ENCODE measurements around the gene PARD6B.
"Not testable (repeated sequence)": the region's sequence is repeated elsewhere in the genome, so short reads cannot be mapped to it uniquely, and the experiment has no call there.

The PARD6B gene

DNA sequence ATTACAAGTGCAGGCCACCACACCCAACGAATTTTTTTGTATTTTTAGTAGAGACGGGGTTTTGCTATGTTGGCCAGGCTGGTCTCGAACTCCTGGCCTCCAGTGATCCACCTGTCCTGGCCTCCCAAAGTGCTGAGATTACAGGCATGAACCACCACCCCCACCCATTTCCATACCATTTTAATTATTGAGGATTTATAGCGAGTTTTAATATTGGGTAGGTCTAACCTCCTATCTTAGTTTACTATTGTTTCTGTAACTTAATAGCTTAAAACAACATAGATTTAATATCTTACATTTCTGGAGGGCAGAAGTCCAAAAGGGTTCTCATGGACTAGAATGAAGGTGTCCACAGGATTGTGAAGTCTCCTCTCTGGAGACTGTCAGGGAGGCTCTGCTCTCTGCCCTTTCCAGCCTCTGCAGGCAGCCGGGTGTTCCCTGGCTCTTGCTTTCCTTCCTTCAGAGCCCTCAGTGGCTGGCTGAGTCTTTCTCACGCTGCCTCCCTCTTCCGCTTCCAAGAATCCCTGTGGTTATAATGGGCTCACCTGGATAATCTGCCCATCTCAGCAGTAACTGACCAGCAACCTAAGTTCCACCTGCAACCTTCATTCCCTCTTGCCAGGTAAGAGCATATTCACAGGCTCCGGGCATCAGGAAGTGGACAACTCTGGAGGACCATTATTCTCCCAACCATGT lies 44.9 kb downstream of the PARD6B start:
- no peak for DNase-seq (ENCODE audit: low read depth)

DNA sequence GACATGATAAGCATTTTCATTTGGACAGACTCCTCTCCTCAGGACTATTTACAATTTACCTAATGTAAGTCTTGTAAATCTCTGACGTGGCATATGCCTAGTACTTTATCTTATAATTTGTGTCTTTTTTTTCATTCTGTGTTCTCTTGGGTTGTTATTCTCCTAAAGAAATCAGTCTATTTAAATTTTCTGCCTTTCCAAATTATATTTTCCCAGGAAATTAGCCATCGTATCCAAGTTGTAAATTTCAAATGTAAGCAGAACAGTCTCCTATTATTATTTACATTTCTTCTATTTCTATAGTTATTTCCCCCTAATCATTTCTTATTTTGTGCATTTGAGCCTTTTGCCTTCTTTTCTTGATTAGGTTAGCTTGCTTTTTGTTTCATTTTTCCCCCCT lies 46.0 kb downstream of the PARD6B start:
- no peak for DNase-seq (ENCODE audit: low read depth)

DNA sequence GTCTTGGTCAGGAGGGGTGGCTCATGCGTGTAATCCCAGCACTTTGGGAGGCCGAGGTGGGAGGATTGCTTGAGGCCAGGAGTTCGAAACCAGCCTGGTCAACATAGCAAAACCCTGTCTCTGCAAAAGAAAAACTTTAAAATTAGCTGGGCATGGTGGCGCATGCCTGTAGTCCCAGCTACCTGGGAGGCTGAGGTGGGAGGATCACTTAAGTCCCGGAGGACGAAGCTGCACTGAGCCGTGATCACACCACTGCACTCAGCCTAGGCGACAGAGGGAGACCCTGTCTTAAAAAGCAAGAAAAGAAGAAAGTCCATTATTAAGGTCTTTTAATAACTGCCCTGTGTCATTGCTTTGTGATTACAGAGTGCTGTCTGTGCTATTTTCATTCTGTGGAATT lies 47.6 kb downstream of the PARD6B start:
- DNase-seq (ENCODE audit: low read depth), result not testable (repeated sequence)

DNA sequence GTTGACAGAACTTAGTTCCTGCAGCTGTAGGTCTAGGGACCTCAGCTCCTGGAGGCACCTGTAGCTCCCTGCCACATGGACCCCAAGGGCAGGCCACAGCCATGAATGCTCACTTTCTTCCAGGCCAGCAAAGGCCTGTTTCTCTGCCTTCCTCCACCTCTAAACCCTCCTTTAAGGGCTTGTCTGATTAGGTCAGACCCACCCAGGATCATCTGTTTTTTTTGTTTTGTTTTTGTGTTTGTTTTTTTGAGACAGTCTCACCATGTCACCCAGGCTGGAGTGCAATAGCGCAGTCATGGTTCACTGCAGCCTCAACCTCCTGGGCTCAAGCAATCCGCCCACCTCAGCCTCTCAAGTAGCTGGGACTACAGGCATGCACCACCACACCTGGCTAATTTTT lies 52.0 kb downstream of the PARD6B start:
- no peak for DNase-seq (ENCODE audit: low read depth)

DNA sequence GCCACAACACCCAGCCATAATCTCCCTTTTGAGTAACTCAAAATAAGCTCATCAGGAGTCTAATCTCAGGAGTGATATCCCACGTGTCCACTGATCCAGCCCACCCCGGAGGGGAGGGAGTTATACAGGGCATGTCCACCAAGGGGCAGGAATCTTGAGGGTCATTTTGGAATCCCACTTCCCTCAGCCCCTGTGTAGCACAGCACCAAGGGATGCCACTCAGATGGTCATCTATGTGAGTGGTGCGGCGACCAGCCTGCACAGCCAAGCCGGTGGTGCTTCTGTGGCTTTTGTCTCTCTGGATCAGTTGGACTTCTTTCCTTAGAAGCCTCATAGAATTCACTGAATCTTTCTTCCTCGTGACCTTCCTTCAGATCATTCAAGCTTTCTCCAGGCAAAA lies 52.5 kb downstream of the PARD6B start:
- DNase-seq (ENCODE audit: low read depth), result no peak

DNA sequence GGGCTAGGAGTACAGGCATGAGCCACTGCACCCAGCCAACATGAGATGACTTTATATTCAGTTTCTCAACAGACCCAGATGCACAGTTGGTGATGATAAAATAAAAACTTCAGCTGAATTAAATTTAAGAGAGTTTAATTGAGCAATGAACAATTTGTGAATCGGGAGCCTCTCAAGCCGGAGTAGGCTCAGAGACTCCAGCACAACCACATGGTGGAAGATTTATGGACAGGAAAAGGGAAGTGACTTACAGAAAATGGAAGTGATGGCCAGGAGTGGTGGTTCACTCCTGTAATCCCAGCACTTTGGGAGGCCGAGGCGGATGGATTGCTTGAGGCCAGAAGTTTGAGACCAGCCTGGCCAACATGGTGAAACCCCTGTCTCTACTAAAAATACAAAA lies 53.1 kb downstream of the PARD6B start:
- DNase-seq (ENCODE audit: low read depth), result no peak

DNA sequence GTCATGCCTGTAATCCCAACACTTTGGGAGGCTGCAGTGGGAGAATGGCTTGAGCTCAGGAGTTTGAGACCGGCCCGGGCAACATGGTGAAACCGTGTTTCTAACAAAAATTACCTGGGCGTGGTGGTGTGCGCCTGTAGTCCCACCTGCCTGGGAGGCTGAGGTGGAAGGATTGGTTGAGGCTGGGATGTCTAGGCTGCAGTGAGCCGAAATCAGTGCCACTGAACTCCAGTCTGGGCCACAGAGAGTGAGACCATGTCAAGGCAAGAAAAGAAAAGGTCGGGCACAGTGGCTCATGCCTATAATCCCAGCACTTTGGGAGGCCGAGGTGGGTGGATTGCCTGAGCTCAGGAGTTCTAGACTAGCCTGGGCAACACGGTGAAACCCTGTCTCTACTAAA lies 55.3 kb downstream of the PARD6B start:
- no peak for DNase-seq (ENCODE audit: low read depth)

DNA sequence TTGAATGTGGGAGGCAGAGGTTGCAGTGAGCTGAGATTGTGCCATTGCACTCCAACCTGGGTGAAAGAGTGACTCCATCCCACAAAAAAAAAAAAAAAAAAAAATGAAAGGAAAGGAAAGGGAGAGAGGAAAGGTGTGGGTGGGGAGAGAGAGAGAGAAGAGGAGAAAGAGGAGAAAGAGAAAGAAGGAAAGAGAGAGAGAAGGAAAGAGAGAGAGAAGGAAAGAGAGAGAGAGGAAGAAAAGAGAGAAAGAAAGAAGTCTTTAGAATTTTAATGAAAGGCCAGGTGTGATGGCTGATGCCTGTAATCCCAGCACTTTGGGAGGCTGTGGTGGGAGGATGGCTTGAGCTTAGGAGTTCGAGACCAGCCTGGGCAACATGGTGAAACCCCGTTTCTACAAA lies 55.8 kb downstream of the PARD6B start:
- DNase-seq (ENCODE audit: low read depth), result no peak

DNA sequence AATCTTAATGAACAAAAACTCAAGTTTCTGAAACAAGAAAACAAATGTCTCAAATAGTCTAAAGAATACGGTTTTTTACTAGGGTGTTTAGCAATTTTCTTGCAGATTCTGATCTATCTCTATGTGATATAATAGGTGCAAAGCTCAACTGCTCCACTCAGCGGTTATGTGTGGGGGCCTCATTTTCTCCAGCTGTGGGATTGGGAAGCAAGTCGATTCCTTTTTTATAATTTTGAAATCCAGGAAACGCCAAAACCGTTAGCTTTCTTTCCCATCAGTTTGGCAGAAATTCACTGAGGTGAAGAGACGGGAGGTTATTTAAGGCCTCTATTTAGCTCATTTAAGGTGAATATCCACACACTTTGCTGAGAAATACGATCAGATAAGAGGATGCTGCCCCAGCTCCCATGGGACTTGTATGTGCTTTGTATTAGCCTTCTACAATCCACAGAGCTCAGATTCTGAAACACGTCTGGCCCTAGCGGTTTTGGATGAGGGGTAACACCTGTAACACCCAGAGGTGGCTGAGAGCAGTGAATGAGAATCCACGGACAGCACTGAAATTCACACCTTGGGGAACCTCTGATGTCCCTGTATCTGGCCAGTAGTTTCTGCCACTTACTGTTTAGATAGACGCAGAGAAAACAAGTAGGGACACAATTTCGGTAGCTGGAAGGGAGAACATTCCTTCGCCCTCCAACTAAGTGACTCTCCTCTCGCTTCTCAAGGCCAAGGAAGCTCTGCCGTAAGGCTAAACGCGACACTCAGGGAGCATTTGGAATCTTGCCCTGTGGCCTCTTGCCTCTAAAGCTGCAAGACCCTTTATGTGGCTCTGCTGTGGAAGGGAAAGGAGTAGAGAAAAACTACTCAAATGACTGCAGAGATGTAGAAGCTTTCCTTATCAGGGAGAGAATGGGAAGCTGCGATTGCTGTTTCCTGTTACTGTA lies 56.9 kb downstream of the PARD6B start:
- DNase-seq (ENCODE audit: low read depth), result no peak

DNA sequence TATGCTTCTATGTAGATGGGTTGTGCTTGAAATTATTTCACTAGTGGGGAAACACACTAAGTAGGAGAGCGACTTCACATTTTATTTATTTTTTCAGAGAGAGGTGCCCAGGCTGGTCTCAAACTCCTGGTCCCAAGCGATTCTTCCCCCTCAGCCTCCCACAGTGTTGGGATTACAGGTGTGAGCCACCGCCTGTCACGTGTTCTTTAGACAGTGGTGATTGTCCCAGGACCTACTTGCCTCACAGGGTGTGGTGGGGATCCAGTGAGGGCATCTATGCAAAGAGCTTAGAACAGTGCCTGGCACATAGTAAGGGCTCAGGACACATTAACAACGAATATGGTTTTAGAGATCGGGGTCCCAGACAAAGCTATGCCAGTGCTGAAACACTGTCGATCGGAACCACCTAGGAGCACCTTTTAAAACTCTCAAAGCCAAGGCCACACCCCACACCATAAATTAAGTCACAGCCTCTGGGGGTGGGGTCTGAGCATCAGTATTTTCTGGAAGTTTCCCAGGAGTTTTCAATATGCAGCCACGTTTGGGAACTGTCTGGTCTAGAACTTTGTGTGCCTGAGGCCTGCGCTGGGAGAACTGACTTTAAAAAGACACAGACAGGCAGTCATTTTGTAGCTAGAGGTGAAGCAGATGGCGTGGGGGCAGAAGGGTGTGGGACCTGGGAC lies 58.7 kb downstream of the PARD6B start:
- DNase-seq (ENCODE audit: low read depth), result no peak

DNA sequence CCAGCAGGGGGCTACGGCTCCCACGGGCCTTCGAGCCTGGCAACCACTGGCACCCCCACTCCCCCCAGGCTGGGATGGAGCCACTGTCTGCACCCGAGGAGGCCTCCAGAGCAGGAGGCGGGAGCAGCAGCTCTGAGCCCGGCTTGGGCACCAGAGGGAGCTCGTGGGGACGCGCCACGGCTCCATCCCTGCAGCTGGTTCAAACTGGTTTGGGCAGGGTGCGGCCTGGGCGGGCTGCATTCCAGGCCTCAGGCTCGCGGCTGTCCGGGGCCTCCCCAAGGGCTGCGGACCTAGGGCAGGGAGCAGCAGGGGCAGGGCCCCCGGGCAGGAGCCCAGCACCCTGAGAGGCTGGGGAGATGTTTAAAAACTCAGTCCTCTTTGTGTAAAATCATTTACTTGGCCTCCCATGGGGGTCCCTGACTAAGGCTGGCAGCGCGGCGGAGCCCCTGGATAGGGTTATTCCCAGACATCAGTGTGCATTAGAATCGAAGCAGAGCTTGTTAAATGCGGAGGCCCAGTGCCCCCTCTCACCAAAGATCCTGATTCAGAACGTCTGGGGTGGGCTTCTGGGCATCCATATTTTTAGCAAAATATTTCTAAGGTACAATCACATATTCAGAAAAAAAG lies 59.4 kb downstream of the PARD6B start:
- peak; percentile 51 for DNase-seq (ENCODE audit: low read depth)

DNA sequence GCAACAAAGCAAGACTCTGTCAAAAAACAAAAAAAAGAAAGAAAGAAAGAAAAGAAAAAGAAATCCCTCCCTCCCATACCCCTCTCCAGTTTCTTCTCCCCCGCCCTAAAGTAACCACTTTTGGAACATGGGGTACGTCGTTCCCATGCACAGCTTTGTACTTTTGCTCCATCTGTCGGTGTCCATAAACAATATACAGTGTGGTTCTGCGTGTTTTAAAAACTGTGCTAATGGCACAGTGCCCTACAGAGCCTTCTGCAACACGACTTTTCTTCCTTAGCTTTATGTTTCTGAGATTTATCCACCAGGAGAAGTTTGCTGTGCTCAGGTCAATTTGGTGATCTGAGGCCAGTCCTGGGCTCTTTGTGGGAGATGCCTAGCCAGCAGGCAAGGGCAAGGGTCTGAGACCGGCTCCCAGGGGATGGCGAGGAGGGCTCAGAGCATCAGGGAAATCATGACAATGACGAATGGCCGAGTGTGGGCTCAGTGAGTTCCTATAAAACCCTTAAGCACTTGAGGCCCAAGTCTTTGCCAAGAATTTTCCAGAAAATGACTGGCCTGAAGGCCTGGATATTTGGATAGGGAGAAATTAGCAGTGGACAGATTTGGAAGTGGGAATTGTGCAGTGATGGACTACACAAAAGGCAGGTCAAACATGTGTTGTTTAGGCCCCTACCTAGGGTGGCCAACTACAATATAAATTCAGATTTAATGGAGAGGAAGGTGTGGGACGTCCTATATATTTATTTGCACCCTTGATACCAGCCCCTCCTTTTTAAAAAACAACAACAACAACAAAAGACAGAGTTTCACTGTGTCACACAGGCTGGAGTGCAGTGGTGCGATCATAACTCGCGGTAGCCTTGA lies 61.6 kb downstream of the PARD6B start:
- no peak for DNase-seq (ENCODE audit: low read depth)

DNA sequence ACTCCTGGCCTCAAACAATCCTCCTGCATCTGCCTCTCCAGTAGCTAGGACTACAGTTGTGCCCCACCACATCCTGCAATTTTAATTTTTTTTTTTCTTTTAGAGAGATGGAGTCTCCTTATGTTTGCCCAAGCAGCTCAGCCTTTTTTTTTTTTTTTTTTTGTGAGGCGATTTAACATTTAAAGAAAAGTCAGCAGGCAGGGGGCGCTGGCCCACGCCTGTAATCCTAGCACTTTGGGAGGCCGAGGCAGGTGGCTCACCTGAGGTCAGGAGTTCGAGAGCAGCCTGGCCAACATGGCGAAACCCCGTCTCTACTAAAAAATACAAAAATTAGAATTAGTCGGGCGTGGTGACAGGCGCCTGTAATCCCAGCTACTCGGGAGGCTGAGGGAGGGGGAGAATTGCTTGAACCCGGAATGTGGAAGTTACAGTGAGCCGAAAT lies 62.2 kb downstream of the PARD6B start:
- DNase-seq (ENCODE audit: low read depth), result not testable (repeated sequence)

DNA sequence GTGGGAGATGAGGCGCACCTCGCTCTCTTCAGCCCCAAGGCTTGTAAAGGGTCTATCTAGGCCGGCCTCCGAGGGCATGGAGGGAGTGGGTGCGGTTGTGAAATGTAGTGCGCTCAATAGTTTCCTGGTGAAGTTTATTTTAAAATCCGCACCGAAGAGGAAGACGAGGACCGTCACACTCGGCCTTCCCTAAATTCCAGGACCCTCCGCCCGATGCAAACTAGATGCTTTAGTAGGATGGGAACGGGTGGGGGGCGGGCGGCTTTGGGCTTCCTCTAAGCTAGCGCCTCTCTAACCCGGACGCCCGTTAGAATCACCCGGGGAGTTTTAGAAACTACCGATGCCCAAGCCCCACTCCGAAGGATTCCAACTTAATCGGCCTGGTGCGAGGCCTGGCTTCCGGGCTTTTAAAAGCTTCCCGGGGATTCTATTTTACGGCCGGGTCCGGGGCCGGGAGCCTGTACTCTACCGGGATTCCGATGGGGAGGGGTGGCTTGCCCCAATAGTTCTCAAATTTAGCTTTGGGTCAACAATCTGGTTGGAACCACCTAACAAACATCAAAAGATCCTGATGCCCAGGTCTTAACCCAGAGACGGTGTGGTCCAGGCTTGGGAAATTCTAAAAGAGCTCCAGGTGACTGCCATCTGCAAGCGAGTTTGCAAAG lies 62.9 kb downstream of the PARD6B start:
- DNase-seq (ENCODE audit: low read depth), result no peak

DNA sequence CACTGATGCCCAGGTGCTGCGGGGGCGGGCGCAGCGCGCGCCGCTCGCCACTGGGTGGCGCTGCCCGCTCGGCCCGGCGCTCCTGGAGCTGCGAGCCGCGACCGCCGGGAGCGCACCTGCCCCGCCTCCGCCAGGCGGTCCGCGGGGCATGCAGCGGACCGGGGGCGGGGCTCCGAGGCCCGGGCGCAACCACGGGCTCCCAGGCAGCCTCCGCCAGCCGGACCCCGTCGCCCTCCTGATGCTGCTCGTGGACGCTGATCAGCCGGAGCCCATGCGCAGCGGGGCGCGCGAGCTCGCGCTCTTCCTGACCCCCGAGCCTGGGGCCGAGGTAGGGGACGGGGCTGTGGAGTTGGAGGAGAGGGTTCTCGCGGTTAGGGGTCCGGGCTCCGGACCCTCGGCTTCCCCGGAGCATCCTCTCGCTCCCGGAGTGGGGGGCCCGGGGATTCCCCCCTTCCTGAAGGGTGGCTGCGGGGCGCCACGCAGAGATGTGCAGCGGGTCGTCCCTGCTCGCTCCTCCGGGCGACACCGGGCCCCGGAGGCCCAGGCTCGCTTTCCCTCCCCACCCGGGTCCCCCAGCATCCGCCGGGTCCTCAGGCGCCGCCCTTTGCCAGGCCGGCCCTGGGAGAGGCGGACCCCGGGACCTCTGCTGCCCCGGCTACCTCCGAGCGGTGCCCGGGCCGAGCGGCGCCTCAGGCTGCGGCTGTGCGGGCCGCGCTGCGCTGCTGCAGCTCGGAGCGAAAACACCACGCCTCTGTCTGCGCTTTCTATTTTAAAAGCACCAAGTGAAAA lies 63.7 kb downstream of the PARD6B start, which contains the start of gene BCAS4:
TSS of gene BCAS4 (plus strand) at position 216 of the 789 bp plus-strand sequence. CDS start at position 239, 23 bp downstream.
- DNase-seq (ENCODE audit: low read depth), result peak; percentile 72

DNA sequence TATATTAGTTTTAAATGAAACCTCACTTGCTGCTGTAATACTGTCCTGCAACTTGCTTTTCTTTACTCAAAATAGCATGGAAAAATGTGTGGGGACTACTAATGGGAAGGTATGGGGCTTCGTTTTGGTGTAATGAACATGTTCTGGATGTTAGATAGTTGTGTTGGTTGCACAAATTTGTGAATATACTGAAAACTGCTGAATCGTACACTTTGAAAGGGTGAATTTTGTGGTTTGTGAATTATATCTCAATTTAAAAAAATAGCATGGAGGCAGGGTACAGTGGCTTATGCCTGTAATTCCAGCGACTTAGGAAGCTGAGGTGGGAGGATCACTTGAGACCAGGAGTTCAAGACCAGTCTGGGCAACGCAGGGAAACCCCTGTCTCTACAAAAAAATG lies 65.8 kb downstream of the PARD6B start:
- DNase-seq (ENCODE audit: low read depth), result no peak

DNA sequence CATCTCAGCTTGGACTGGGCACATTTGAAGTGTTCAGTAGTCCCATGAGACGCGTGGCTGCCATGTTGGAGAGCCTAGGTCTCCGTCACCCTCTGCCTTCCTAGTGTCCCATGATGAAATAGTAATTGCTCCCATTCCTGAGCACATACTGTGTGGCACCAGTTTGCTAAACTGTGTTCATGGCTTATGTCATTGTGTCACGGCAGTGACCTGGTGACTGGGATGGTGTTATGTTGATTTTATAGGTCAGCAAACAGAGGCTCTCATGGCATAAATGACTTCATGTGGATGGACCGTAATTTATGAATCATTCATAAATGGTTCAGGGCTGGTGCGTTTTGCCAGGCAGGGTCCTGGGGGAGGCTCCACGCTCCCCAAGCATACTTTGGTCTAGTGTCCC lies 67.3 kb downstream of the PARD6B start:
- no peak for DNase-seq (ENCODE audit: low read depth)

DNA sequence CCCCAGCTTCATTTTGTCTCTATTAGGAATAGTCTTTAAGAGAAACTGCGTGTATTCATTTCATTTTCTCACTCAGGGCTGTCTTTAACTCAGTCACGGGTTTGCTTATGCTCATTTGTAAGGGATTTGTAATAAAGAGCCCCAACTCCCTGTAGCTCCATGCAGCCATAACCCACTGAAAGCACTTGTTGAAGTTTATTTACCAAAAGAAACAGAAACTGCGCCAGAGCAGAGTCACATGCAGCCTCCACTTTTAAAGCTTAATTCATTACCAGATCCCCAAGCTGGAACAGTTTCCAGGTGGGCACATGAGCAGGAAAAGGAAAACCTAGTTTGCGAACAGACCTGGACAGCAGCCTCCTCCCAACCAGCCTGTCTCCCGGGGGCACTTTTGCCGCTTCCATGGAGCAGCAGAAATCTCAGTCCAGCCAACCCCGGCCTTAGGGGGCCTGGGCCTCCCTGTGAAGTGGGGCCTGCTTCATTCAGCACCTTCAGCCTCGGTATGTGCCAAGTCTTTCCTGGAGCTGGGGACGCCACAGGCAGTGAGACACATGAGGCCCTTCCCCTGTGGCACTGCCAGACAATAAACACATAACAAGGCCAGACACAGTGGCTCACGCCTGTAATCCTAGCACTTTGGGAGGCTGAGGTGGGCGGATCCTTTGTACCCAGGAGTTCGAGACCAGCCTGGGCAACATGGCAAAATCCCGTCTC lies 68.0 kb downstream of the PARD6B start:
- no peak for DNase-seq (ENCODE audit: low read depth)

DNA sequence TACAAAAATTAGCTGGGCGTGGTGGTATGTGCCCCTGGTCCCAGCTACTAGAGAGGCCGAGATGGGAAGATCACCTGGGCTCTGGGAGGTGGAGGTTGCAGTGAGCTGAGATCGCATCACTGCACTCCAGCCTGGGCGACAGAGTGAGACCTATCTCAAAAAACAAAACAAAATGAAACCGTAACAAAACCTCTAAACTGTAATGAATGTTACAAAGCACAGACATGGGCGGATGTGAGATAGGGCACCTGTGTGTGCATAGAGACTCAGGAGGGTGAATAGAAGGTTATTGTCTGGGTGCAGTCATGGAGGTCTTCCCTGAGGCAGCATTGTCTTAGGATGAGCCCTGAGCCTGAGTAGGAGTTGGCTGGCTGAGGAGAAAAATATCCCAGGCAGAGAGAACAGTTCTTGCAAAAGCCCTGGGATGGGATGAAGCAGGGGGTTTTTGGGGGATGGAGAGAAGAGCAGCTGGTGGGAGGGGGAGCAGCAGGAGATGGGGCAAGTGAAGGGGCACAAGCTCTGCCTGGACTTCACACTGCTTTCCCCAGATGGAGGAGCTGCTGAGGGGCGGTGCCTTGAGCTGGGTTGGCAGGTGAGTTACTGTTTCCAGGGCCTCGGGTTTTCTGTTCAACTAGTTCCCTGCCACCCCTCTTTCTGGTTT lies 68.6 kb downstream of the PARD6B start:
- no peak for DNase-seq (ENCODE audit: low read depth)
